Natural killer cell treated with Interleukin-12 subunit alpha and Interleukin-12 subunit beta and Interleukin-15 and Interleukin-18, amount 100 ng/mL, for 72 hours (primary cell): ENCODE data around the gene RTL10. TPM values are rescaled to one million over a fixed set of nuclear protein-coding genes. Genes with fewer than 3 reads are reported as not detected.
A peak's percentile ranks its signal among the peaks of the same experiment; 100 is the strongest.

Experiments
- ATAC-seq, 2 donors: fragments of 150-1000 bp; cut with Tn5 transposase in 1 of 2; sonication (Bioruptor Pico), chemical (Tn5 transposase) in 1 of 2; 2 replicates each; pipeline ENCODE4 v1.10.0; 2021
- DNase-seq: peaks from one replicate; pipeline ENCODE4 v3.0.0; 2022; ENCODE audit warnings: low spot score
- H3K27ac Mint-ChIP-seq, 2 donors: 1 replicate in 1 of 2; 2 replicates in 1 of 2; pipeline ENCODE4 v1.8.0; 2022; ENCODE audit warnings: mixed read lengths in 2 of 2, mild to moderate bottlenecking in 1 of 2, moderate library complexity in 1 of 2
- H3K27me3 Mint-ChIP-seq, 2 donors: 1 replicate in 1 of 2; 2 replicates in 1 of 2; pipeline ENCODE4 v1.8.0; 2022; ENCODE audit warnings: mixed read lengths in 2 of 2
- H3K36me3 Mint-ChIP-seq: one replicate; pipeline ENCODE4 v1.8.0; 2022; ENCODE audit warnings: mixed read lengths
- H3K4me1 Mint-ChIP-seq, 2 donors: 1 replicate in 1 of 2; 2 replicates in 1 of 2; pipeline ENCODE4 v1.8.0; 2022; ENCODE audit warnings: low read depth in 2 of 2, mixed read lengths in 2 of 2, mild to moderate bottlenecking in 1 of 2
- H3K4me3 Mint-ChIP-seq: one replicate; pipeline ENCODE4 v1.8.0; 2022; ENCODE audit warnings: mixed read lengths
- H3K9me3 Mint-ChIP-seq: 2 replicates; pipeline ENCODE4 v1.8.0; 2022; ENCODE audit warnings: mixed read lengths
- total RNA-seq, 2 donors: library from RNA; stranded (reverse); gene quantifications; one replicate each; pipeline ENCODE4 v1.2.3, GENCODE V29; 2022

Gene RTL10
- total RNA-seq, 2 donors from 2014 or later, result 11.2 to 26.3 TPM

DNA sequence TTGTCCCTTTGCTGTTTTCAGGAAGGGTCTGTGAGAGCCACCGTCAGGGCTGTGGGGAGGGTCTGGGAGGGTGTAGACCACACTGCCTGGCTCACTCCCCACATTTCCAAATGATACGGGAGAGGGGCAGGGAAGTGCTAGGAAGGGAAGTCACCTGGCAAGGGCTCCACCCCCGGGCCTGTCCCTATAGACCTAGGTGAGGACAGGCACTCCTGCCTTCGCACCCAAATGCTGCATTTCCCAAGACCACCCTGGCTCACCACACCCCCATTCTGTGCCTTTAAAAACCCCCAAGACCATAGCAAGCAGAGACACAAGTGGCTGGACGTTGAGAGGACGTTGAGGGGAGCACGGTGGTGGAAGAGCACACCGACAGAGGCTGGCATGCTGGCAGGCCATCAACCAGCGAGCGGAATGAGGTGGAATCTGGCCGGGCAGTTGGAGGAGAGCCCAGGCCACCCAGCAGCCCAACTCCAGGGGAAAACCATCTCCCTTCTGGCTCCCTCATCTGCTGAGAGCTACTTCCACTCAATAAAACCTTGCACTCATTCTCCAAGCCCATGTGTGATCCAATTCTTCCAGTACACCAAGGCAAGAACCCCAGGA lies 45.7 kb downstream of the RTL10 start:
- no peaks in the 10 kb centered on the region for H3K27me3 Mint-ChIP-seq

DNA sequence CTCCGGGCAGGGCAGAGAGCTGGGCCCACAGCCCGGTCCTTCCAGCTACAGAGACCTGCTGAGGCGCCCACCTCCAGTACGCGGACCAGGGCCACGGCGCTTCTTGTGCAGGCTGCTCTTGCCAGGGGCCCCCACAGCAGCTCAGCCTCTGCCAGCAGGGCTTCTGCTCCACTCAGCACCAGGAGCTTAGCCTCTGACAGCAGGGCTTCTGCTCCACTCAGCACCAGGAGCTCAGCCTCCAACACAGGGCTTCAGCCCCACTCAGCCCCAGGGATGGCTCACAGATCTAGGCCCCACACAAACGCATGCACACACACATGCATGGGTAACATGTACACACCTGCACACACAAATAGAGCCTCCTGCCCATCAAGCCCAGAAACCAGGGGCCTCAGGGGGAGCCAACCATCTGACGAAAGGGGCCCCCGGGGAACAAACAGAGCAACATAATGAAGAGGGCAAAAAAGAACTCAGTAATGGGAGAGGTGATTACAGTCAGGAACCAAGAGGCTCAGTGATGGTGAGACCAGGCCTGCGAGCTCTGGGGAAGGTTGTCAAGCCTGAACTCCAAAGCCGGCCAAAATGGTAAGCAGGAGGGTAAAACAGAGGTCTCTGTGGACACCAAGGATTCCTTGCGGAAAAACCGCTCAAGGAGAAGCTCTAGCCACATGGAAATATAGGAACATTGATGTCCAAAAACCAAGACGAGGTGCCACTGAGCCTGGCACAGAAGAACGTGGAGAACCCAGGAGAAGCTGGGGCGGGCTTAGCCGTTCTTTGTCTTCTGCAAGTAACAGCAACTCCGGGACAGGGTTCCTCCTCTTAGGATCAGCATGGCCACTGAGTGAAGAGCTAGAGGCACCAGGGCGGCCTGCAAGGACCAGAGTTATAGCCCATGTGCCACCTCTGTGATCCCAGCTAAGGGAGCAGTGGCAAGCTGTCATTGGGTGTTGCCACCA lies 46.5 kb downstream of the RTL10 start:
- Mint-ChIP-seq H3K9me3 (no peaks in the 10 kb centered on the region), H3K4me3 (no peak overlapping the region), H3K36me3 (no peaks in the 10 kb centered on the region), H3K27me3 (no peaks in the 10 kb centered on the region), H3K27ac (no peak overlapping the region), H3K4me1 (no peaks in the 10 kb centered on the region)
- DNase-seq, result no peak
- peak in 1 of 2 donors; percentile 15 for ATAC-seq

More for the DNA sequence above, 45.7 kb downstream of the RTL10 start:
- ATAC-seq (no peak), DNase-seq (no peak)
- H3K4me1 Mint-ChIP-seq, result no peaks in the 10 kb centered on the region
- H3K4me3 Mint-ChIP-seq, result no peak overlapping the region
- H3K9me3 Mint-ChIP-seq, result no peaks in the 10 kb centered on the region
- H3K36me3 Mint-ChIP-seq, result no peaks in the 10 kb centered on the region
- H3K27ac Mint-ChIP-seq, result no peak overlapping the region

DNA sequence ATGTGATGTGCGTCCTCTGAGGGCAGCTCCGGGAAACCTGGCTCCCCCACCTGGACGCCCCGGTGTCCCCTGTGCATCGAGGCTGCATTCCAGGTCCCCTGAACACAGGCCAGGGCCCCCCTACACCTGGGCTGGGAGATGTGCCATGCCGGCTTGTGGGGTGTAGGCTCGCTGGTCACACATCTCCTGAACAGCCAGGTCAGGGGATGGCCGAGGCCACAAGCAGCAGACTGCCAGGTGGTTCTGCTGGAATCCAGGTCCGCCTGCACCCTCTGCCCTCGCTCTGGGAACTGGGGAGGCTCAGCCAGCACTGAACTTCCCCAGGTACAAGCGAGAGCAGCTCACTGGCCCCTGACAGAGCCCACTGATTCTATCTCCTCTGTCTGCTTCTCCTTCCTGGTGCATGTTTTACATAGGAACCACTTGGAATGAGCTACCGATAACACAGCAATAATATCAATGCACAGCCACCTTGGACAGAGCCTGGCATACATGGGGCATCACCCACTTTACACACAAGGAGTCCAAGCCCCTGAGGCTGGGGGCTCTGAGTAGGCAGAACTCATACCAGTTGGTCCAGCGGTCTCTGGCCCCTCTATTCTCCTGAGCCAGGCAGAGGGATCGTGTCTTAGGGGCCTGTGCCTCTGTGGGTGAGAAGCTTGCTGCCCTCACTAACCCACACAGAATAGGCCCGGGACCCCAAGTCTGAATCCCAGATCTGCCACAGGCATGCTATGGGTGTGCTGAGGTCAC lies 47.3 kb downstream of the RTL10 start:
- Mint-ChIP-seq H3K4me1 (no peaks in the 10 kb centered on the region), H3K4me3 (no peak overlapping the region), H3K27me3 (no peaks in the 10 kb centered on the region), H3K27ac (no peak overlapping the region), H3K36me3 (no peaks in the 10 kb centered on the region), H3K9me3 (no peaks in the 10 kb centered on the region)
- ATAC-seq (no peak), DNase-seq (no peak)

DNA sequence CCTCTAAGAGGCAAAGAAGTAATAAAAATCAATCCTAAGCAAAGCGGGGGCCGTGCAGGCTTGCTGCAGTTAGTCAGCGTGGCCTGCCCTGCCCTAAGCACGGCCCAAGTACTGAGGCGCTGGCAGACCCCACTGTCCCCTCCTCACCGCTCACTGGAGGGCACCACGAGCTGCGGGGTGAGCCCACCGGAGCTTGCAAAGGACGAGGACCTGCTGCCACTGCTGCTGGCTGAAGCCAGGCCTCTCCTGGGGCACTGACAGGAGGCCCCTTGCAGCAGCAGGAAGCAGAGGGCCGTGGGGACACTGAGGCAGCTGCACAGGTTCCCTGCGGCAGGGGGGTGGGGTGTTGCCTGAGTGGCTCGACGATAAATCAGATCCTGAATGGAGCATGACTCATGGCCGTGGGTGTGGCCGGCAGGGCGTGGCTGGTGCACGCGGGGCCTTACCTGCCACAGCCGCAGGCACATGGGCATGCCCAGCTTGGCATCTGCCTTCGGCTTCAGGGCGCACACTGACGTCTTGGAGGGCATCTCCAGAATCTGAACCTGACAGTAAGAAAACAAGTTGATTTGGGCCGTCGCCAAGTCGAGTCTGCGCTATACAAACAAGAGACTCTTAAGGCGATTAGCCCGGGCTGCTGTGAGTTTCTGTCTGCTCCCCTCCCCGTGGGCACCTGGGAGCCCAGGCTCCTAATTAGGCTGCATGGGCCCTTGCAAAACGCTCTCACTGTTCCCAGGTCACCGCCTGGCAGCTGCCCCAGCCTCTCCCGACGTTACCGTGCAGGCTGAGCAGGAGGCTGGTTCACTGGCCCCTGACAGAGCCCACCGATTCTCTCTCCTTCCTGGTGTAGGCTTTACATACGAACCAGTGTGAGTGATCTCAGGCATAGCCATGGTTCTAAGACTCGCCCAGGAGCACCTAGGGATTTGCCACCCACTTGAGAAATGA lies 48.2 kb downstream of the RTL10 start:
- Mint-ChIP-seq H3K27ac (no peak overlapping the region), H3K36me3 (no peaks in the 10 kb centered on the region), H3K9me3 (no peaks in the 10 kb centered on the region), H3K4me3 (no peak overlapping the region), H3K27me3 (no peaks in the 10 kb centered on the region), H3K4me1 (no peaks in the 10 kb centered on the region)
- ATAC-seq, result no peak
- DNase-seq, result no peak

DNA sequence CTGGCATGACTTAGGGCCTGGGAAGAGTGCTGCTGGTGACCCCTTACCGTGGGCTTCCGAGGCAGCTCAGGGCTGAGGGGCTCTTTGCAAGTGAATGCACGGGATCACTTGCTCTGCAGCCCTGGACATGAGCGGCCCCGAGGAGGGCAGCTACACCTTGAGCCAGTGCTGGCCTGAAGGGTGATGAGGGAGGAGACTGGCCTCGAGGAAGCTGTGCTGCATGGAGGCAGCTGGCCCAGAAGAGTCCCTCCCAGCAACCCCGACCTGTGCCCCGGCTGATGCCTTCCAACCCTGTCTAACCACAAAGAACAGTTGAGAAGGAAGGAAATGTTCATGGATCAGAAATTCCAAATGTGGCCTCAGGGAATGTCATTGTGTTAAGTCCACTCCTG lies 48.9 kb downstream of the RTL10 start:
- no peaks in the 10 kb centered on the region for H3K36me3 Mint-ChIP-seq
- no peak overlapping the region for H3K4me3 Mint-ChIP-seq
- no peaks in the 10 kb centered on the region for H3K9me3 Mint-ChIP-seq
- no peak overlapping the region for H3K27ac Mint-ChIP-seq
- no peaks in the 10 kb centered on the region for H3K4me1 Mint-ChIP-seq
- ATAC-seq (no peak), DNase-seq (no peak)
- no peaks in the 10 kb centered on the region for H3K27me3 Mint-ChIP-seq

Other genes with a start within 250 kb of the RTL10 start
- not detected for gene SEPTIN5, start 140.4 kb downstream of the RTL10 start, total RNA-seq
- gene GP1BB, start 131.3 kb downstream of the RTL10 start, total RNA-seq, result not detected
- 1 to 10 TPM; 1.1 to 2.9 TPM for gene TBX1, start 94.1 kb downstream of the RTL10 start, total RNA-seq
- gene GNB1L, start within 50 bp of the RTL10 start, total RNA-seq, result 10 to 100 TPM in 1 of 2 donors, 1 to 10 TPM in 1; 9.7 to 17.9 TPM
- 100 to 1,000 TPM; 141 to 223 TPM for gene COMT, start 86.9 kb upstream of the RTL10 start, total RNA-seq
- 10 to 100 TPM; 29.9 to 34.3 TPM for gene TXNRD2, start 86.9 kb upstream of the RTL10 start, total RNA-seq
- 1 to 10 TPM; 3.7 to 3.8 TPM for gene ARVCF, start 161.9 kb upstream of the RTL10 start, total RNA-seq
- gene TANGO2, start 166.2 kb upstream of the RTL10 start, total RNA-seq, result 10 to 100 TPM; 50.5 to 61.6 TPM
- gene DGCR8, start 225.4 kb upstream of the RTL10 start, total RNA-seq, result 10 to 100 TPM; 60.1 to 89.5 TPM